Endothelial cell of umbilical vein (primary cell): ENCODE results near the gene ZNF627. TPM values are rescaled to one million over a fixed set of nuclear protein-coding genes. Genes with fewer than 3 reads are reported as not detected.
"Not testable (repeated sequence)": the region's sequence is repeated elsewhere in the genome, so short reads cannot be mapped to it uniquely, and the experiment has no call there.

Experiments used
- BruUV-seq: library from RNA; stranded (reverse); fragments of 400-500 nt; replicated peaks from 2 replicates; lab custom pipeline; 2021; lab: Mats Ljungman, UMichigan
- CTCF ChIA-PET: fragments of 300-600, 350-600 bp; sonication (Branson Sonifier 250); formaldehyde crosslinking; loops from one replicate; lab custom pipeline; 2021; ENCODE audit warnings: antibody characterized with exemption, inconsistent platforms; lab: Charles Lee
- POLR2A ChIA-PET: fragments of 300-600, 350-600 bp; sonication (Branson Sonifier 250); formaldehyde crosslinking; loops from one replicate; lab custom pipeline; 2021; ENCODE audit warnings: antibody characterized with exemption, inconsistent platforms; lab: Charles Lee
- DNase-seq: peaks from one replicate; pipeline ENCODE4 v3.0.0-alpha.2; 2011; ENCODE audit warnings: low read depth, low spot score
- FAIRE-seq: peaks from 2 replicates; lab custom pipeline; 2011; peaks lifted over from hg19 to GRCh38; lab: Jason Lieb, UNC
- H2AFZ ChIP-seq: 2 replicates; pipeline ENCODE4 v1.6.0; 2012; ENCODE audit warnings: low read depth, low read length, control low read depth, inconsistent platforms
- H3K27ac ChIP-seq: 2 replicates; pipeline ENCODE4 v1.5.1; 2011; ENCODE audit warnings: low read depth, mild to moderate bottlenecking, control low read depth, low read length, moderate library complexity; ENCODE audit not compliant: insufficient read depth
- H3K27me3 ChIP-seq, 2 experiments: 2 replicates each; pipeline versions ENCODE4 v1.6.0 to v1.6.1; 2011; ENCODE audit warnings: low read length in 2 of 2, mixed read lengths in 1 of 2; ENCODE audit not compliant: control insufficient read depth in 2 of 2, insufficient read depth in 2 of 2
- H3K36me3 ChIP-seq, 2 experiments: 2 replicates in 1 of 2; 3 replicates in 1 of 2; pipeline ENCODE4 v1.5.1; 2011; ENCODE audit warnings: low read length in 2 of 2, mild to moderate bottlenecking in 1 of 2, moderate library complexity in 1 of 2; ENCODE audit not compliant: control insufficient read depth in 2 of 2, insufficient read depth in 2 of 2; ENCODE audit errors: extremely low read depth in 1 of 2
- H3K4me1 ChIP-seq: 3 replicates; pipeline ENCODE4 v1.5.1; 2011; ENCODE audit warnings: mild to moderate bottlenecking, low read length; ENCODE audit not compliant: control insufficient read depth, insufficient read depth; ENCODE audit errors: extremely low read depth
- H3K4me2 ChIP-seq: 2 replicates; pipeline ENCODE4 v1.6.1; 2011; ENCODE audit warnings: low read length, control low read depth, mixed read lengths; ENCODE audit not compliant: insufficient read depth
- H3K4me3 ChIP-seq, 3 experiments: fragments of 200-600 bp in 1 of 3; sonication (generic), shearing (Covaris generic) in 1 of 3; replicated peaks in 1 of 3; 2 replicates each; pipeline ENCODE4 v1.5.1; 2011 to 2016; ENCODE audit warnings: control low read depth in 3 of 3, low read length in 3 of 3, mild to moderate bottlenecking in 2 of 3, inconsistent platforms in 1 of 3, low read depth in 1 of 3, moderate library complexity in 1 of 3; ENCODE audit not compliant: insufficient read depth in 1 of 3
- H3K79me2 ChIP-seq: 2 replicates; pipeline ENCODE4 v1.6.0; 2012; ENCODE audit warnings: low read length, inconsistent platforms; ENCODE audit not compliant: control insufficient read depth, insufficient read depth
- H3K9ac ChIP-seq: replicated peaks from 2 replicates; pipeline ENCODE3; 2011; ENCODE audit warnings: low read length, control low read depth; ENCODE audit not compliant: insufficient read depth; ENCODE audit errors: extremely low read depth
- H3K9me1 ChIP-seq: replicated peaks from 3 replicates; pipeline ENCODE4 v1.6.0; 2011; ENCODE audit warnings: mild to moderate bottlenecking, low read length; ENCODE audit not compliant: control insufficient read depth, insufficient read depth; ENCODE audit errors: extremely low read depth
- H3K9me3 ChIP-seq: replicated peaks from 2 replicates; pipeline ENCODE4 v1.5.1; 2012; ENCODE audit warnings: low read length, inconsistent platforms; ENCODE audit not compliant: control insufficient read depth, insufficient read depth
- H4K20me1 ChIP-seq: replicated peaks from 2 replicates; pipeline ENCODE3; 2011; ENCODE audit warnings: mild to moderate bottlenecking, low read length; ENCODE audit not compliant: control insufficient read depth, insufficient read depth; ENCODE audit errors: extremely low read depth
- EZH2 ChIP-seq: IDR thresholded peaks from 2 replicates; pipeline ENCODE4 v1.6.1; 2012; ENCODE audit warnings: borderline replicate concordance, low read depth, mild to moderate bottlenecking, moderate library complexity, low read length, inconsistent platforms; ENCODE audit not compliant: severe bottlenecking
- FOS ChIP-seq: IDR thresholded peaks from 2 replicates; pipeline ENCODE4 v1.6.1; 2011; ENCODE audit warnings: mild to moderate bottlenecking, low read length, moderate library complexity, borderline replicate concordance; ENCODE audit not compliant: insufficient read depth
- GATA2 ChIP-seq: IDR thresholded peaks from 2 replicates; pipeline ENCODE4 v1.7.0; 2011; ENCODE audit warnings: low read depth, mild to moderate bottlenecking, moderate library complexity, mixed read lengths, low read length; ENCODE audit not compliant: insufficient read length, insufficient read depth
- JUN ChIP-seq: IDR thresholded peaks from 2 replicates; pipeline ENCODE4 v1.6.1; 2011; ENCODE audit warnings: borderline replicate concordance, low read depth; ENCODE audit not compliant: insufficient read length, insufficient read depth
- MYC ChIP-seq: IDR thresholded peaks from one replicate; pipeline ENCODE4 v1.6.1; 2011; ENCODE audit warnings: mild to moderate bottlenecking, low read depth, low read length
- POLR2A ChIP-seq: IDR thresholded peaks from 2 replicates; pipeline ENCODE4 v1.6.1; 2012; ENCODE audit warnings: low read depth, mild to moderate bottlenecking, control low read depth, low read length
- POLR2AphosphoS5 ChIP-seq: IDR thresholded peaks from 2 replicates; pipeline ENCODE4 v1.6.1; 2012; ENCODE audit warnings: low read depth, mild to moderate bottlenecking, control low read depth, low read length, moderate library complexity; ENCODE audit not compliant: insufficient read depth
- dilution Hi-C: fragments of 300-500 bp; cut with MboI; formaldehyde crosslinking; loops from one replicate; pipeline ENCODE4 v1.15.0; 2019; ENCODE audit warnings: low sequenced_read_pairs; ENCODE audit not compliant: extremely low pct_ligation_motif_present
- intact Hi-C: fragments of 100-400 bp; cut with micrococcal nuclease; formaldehyde crosslinking; loops from one replicate; pipeline ENCODE4 v1.10.0; 2022
- polyA plus RNA-seq, 4 experiments: library from polyadenylated mRNA; depleted of rRNA in 3 of 4; stranded (reverse) in 3 of 4; unstranded in 1 of 4; fragments of >200 nt; gene quantifications; 2 replicates each; pipeline versions ENCODE4 v1.2.1 to v1.2.3, GENCODE V29; 2011 to 2012; ENCODE audit warnings: missing spikeins in 1 of 4
- total RNA-seq: library from RNA; stranded (reverse); gene quantifications from 2 replicates; pipeline ENCODE4 v1.2.3, GENCODE V29; 2021
- TF ChIP-seq, protein P1 (sequence below): IDR thresholded peaks from 2 replicates; pipeline ENCODE4 v1.6.1; 2011; ENCODE audit not compliant: insufficient read depth, insufficient read length
- TF ChIP-seq, protein P2 (sequence below), 2 donors: IDR thresholded peaks; 1 replicate in 1 of 2; 2 replicates in 1 of 2; pipeline ENCODE4 v1.5.1; 2011; ENCODE audit warnings: low read length in 2 of 2, mild to moderate bottlenecking in 2 of 2, moderate library complexity in 2 of 2, control low read depth in 1 of 2, inconsistent platforms in 1 of 2, low read depth in 1 of 2; ENCODE audit not compliant: insufficient read depth in 1 of 2; ENCODE audit errors: extremely low read depth in 1 of 2

Gene ZNF627
- total and polyA plus RNA-seq, 2 donors (not counting 3 experiments of a cell fraction or from before 2014, with no cell fraction given): 5.6 to 9.7 TPM

DNA sequence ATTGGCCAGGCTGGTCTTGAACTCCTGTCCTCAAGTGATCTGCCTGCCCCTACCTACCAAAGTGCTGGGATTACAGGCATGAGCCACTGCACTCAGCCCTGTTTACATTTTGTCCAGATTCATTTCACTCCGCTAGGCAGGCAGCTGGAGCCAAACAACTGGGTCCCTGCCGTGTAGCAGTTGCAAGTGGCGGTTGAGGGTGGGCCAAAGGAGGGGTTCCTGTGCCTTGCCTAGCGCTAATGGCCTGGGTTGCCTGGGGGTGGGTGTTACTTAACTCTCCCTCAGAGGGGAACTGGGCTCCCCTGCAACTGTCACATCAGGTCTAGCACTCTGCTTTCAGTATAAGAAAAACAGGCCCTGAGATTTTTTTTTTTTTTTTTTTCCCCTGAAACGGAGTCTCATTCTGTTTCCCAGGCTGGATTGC is 27.2 kb upstream of the ZNF627 start:
- no TSS peak for BruUV-seq
- Histone ChIP-seq H3K9me3 (no peaks in the 10 kb centered on the region), H3K4me2 (no peak overlapping the region), H3K4me3 (no peak overlapping the region), H3K27me3 (no peaks in the 10 kb centered on the region), H3K9ac (no peak overlapping the region), H3K9me1 (no peaks in the 10 kb centered on the region), H3K27ac (no peak overlapping the region), H2AFZ (no peak overlapping the region), H3K79me2 (no peaks in the 10 kb centered on the region), H3K4me1 (no peaks in the 10 kb centered on the region), H4K20me1 (no peaks in the 10 kb centered on the region), H3K36me3 (no peaks in the 10 kb centered on the region)
- dilution Hi-C loops: no loop called here
- CTCF ChIA-PET: no interaction called here
- TF ChIP-seq, protein P1, sequence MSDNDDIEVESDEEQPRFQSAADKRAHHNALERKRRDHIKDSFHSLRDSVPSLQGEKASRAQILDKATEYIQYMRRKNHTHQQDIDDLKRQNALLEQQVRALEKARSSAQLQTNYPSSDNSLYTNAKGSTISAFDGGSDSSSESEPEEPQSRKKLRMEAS: no peak
- TF ChIP-seq, protein P2, sequence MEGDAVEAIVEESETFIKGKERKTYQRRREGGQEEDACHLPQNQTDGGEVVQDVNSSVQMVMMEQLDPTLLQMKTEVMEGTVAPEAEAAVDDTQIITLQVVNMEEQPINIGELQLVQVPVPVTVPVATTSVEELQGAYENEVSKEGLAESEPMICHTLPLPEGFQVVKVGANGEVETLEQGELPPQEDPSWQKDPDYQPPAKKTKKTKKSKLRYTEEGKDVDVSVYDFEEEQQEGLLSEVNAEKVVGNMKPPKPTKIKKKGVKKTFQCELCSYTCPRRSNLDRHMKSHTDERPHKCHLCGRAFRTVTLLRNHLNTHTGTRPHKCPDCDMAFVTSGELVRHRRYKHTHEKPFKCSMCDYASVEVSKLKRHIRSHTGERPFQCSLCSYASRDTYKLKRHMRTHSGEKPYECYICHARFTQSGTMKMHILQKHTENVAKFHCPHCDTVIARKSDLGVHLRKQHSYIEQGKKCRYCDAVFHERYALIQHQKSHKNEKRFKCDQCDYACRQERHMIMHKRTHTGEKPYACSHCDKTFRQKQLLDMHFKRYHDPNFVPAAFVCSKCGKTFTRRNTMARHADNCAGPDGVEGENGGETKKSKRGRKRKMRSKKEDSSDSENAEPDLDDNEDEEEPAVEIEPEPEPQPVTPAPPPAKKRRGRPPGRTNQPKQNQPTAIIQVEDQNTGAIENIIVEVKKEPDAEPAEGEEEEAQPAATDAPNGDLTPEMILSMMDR (IDR thresholded peaks at IDR 0.05; ENCODE audit: extremely low read depth in 1 of 2, insufficient read depth in 1 of 2, low read depth in 1 of 2, low read length in 2 of 2): no peak
- TF ChIP-seq FOS (no peak), POLR2AphosphoS5 (no peak), JUN (no peak), POLR2A (no peak), EZH2 (no peak), MYC (no peak), GATA2 (no peak)
- DNase-seq (no peak), FAIRE-seq (no peak)
- intact Hi-C loops: no loop called here
- POLR2A ChIA-PET: interaction anchor here (0.7 kb wide), 1 partner anchor 54 kb away, joined by 3 read pairs; no protein-coding TSS in a partner anchor

DNA sequence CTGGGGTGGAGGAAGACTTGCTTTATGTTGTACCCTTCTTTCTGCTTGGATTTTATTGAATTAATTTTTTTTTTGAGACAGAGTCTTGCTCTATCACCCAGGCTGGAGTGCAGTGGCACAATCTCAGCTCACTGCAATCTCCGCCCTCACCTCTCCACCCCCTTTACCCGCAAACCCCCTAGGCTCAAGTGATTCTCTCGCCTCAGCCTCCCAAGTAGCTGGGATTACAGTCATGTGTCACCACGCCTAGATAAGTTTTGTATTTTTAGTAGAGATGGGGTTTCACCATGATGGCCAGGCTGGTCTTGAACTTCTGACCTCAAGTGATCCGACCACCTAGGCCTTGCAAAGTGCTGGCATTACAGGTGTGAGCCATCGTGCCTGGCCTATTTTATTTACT is 23.9 kb upstream of the ZNF627 start:
- H3K4me2 ChIP-seq, DNase-seq, intact Hi-C loops, BruUV-seq, H3K79me2 ChIP-seq, H4K20me1 ChIP-seq, H3K9me1 ChIP-seq, dilution Hi-C loops, H3K27ac ChIP-seq, H3K27me3 ChIP-seq, H3K9ac ChIP-seq, POLR2A ChIA-PET, H3K9me3 ChIP-seq, H3K4me3 ChIP-seq, FAIRE-seq, H3K4me1 ChIP-seq, H2AFZ ChIP-seq, H3K36me3 ChIP-seq: not testable (repeated sequence)
- CTCF ChIA-PET: interaction anchor here (1.2 kb wide), 1 partner anchor 15 kb away, joined by 3 read pairs; the partner anchor contains the start of gene ELOF1

DNA sequence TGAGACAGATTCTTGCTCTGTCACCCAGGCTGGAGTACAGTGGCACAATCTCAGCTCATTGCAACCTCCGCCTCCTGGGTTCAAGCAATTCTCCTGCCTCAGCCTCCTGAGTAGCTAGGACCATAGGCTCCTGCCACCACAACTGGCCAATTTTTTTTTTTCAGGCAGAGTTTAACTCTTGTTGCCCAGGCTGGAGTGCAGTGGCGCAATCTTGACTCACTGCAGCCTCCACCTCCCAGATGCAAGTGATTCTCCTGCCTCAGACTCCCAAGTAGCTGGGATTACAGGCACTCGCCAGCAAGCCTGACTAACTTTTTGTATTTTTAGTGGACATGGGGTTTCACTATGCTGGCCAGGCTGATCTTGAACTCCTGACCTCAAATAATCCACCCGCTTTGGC is 23.5 kb upstream of the ZNF627 start:
- BruUV-seq, H4K20me1 ChIP-seq, H3K4me3 ChIP-seq, H2AFZ ChIP-seq, H3K9ac ChIP-seq, POLR2A ChIA-PET, H3K27ac ChIP-seq, H3K9me1 ChIP-seq, H3K4me2 ChIP-seq, H3K27me3 ChIP-seq, H3K4me1 ChIP-seq, H3K36me3 ChIP-seq, H3K9me3 ChIP-seq, H3K79me2 ChIP-seq, DNase-seq, dilution Hi-C loops, intact Hi-C loops, FAIRE-seq: not testable (repeated sequence)
- CTCF ChIA-PET: interaction anchor here (1.2 kb wide), 1 partner anchor 15 kb away, joined by 3 read pairs; the partner anchor contains the start of gene ELOF1
